GM23338 (cell line): Measurements from ENCODE around the gene SEMA4D. TPM values are rescaled to one million over a fixed set of nuclear protein-coding genes. Genes with fewer than 3 reads are reported as not detected.

Source experiments
- ATAC-seq: fragments of 200-7000 bp; cut with Tn5 transposase; 3 replicates; pipeline ENCODE4 v1.9.1; 2020
- DNase-seq: peaks from one replicate; pipeline ENCODE4 v3.0.0-alpha.2; 2015; ENCODE audit warnings: low spot score
- H2AFZ ChIP-seq: fragments of 200-600 bp; sonication (generic); 2 replicates; pipeline ENCODE4 v1.8.0; 2016; ENCODE audit warnings: antibody characterized with exemption, mild to moderate bottlenecking, moderate library complexity
- H3F3A ChIP-seq: fragments of 200-600 bp; sonication (generic); replicated peaks from 2 replicates; pipeline ENCODE4 v1.8.0; 2017; ENCODE audit warnings: antibody characterized with exemption, mixed run types, low read depth
- H3K27ac ChIP-seq: fragments of 200-600 bp; sonication (generic); 2 replicates; pipeline ENCODE4 v1.6.1; 2016; ENCODE audit warnings: low read depth
- H3K27me3 ChIP-seq: fragments of 200-600 bp; sonication (generic); 2 replicates; pipeline ENCODE4 v1.8.0; 2016; ENCODE audit warnings: mild to moderate bottlenecking, mixed run types, moderate library complexity; ENCODE audit not compliant: insufficient read depth
- H3K36me3 ChIP-seq: fragments of 200-600 bp; sonication (generic); 2 replicates; pipeline ENCODE4 v1.8.0; 2016; ENCODE audit warnings: mild to moderate bottlenecking; ENCODE audit not compliant: insufficient read depth
- H3K4me1 ChIP-seq: fragments of 200-600 bp; sonication (generic); 2 replicates; pipeline ENCODE4 v1.8.0; 2016; ENCODE audit warnings: mild to moderate bottlenecking, moderate library complexity; ENCODE audit not compliant: insufficient read depth
- H3K4me2 ChIP-seq: fragments of 200-600 bp; sonication (generic); 2 replicates; pipeline ENCODE4 v1.7.1; 2017; ENCODE audit warnings: mixed run types
- H3K4me3 ChIP-seq: fragments of 200-600 bp; sonication (generic); 2 replicates; pipeline ENCODE4 v1.6.1; 2016; ENCODE audit warnings: mixed run types
- H3K79me2 ChIP-seq: fragments of 200-600 bp; sonication (generic); replicated peaks from 2 replicates; pipeline ENCODE4 v1.8.0; 2017; ENCODE audit warnings: mild to moderate bottlenecking; ENCODE audit not compliant: insufficient read depth
- H3K9me2 ChIP-seq: fragments of 200-600 bp; sonication (generic); 2 replicates; pipeline ENCODE4 v1.8.0; 2017; ENCODE audit not compliant: insufficient read depth
- H4K20me1 ChIP-seq: fragments of 200-600 bp; sonication (generic); replicated peaks from 2 replicates; pipeline ENCODE4 v1.8.0; 2017; ENCODE audit warnings: mild to moderate bottlenecking; ENCODE audit not compliant: insufficient read depth
- H3K27ac Mint-ChIP-seq: 2 replicates; pipeline ENCODE4 v1.8.0; 2020; ENCODE audit warnings: inconsistent platforms, mild to moderate bottlenecking, moderate library complexity, mixed read lengths
- H3K27me3 Mint-ChIP-seq: 3 replicates; pipeline ENCODE4 v1.8.0; 2022; ENCODE audit warnings: low read depth, mild to moderate bottlenecking, moderate library complexity, mixed read lengths, inconsistent platforms; ENCODE audit not compliant: insufficient read depth, poor library complexity
- H3K36me3 Mint-ChIP-seq: 3 replicates; pipeline ENCODE4 v1.8.0; 2021; ENCODE audit warnings: low read depth, mild to moderate bottlenecking, inconsistent platforms, moderate library complexity, mixed read lengths
- H3K4me1 Mint-ChIP-seq: 3 replicates; pipeline ENCODE4 v1.8.0; 2020; ENCODE audit warnings: mild to moderate bottlenecking, inconsistent platforms, mixed read lengths
- H3K4me3 Mint-ChIP-seq: 3 replicates; pipeline ENCODE4 v1.8.0; 2021; ENCODE audit warnings: moderate library complexity, mild to moderate bottlenecking, inconsistent platforms, mixed read lengths
- H3K9me3 Mint-ChIP-seq: 3 replicates; pipeline ENCODE4 v1.8.0; 2020; ENCODE audit warnings: moderate library complexity, mild to moderate bottlenecking, inconsistent platforms, mixed read lengths
- CREB1 ChIP-seq: fragments of 250-450 bp; sonication (Bioruptor Pico); IDR thresholded peaks from 2 replicates; pipeline ENCODE4 v1.5.0; 2020; ENCODE audit warnings: low read depth, mild to moderate bottlenecking, moderate library complexity
- ETS1 ChIP-seq: IDR thresholded peaks from 2 replicates; pipeline ENCODE4 v1.6.1; 2016; ENCODE audit warnings: antibody characterized with exemption
- EZH2 ChIP-seq: fragments of 200-600 bp; sonication (generic); IDR thresholded peaks from one replicate; pipeline ENCODE4 v1.8.0; 2017; ENCODE audit warnings: antibody characterized with exemption, mild to moderate bottlenecking, low read depth; ENCODE audit not compliant: unreplicated experiment
- EZH2phosphoT487 ChIP-seq: fragments of 200-600 bp; sonication (generic); IDR thresholded peaks from one replicate; pipeline ENCODE4 v1.8.1; 2018; ENCODE audit warnings: antibody characterized with exemption; ENCODE audit not compliant: unreplicated experiment
- JUNB ChIP-seq: IDR thresholded peaks from one replicate; pipeline ENCODE4 v1.6.1; 2016; ENCODE audit warnings: antibody characterized with exemption; ENCODE audit not compliant: unreplicated experiment
- NANOG ChIP-seq: IDR thresholded peaks from 2 replicates; pipeline ENCODE4 v1.6.1; 2016; ENCODE audit warnings: antibody characterized with exemption, borderline replicate concordance
- POLR2AphosphoS5 ChIP-seq: IDR thresholded peaks from 2 replicates; pipeline ENCODE4 v1.6.1; 2016; ENCODE audit warnings: antibody characterized with exemption, low read depth
- REST ChIP-seq: IDR thresholded peaks from one replicate; pipeline ENCODE4 v1.6.1; 2018; ENCODE audit warnings: antibody characterized with exemption; ENCODE audit not compliant: unreplicated experiment
- STAT1 ChIP-seq: IDR thresholded peaks from one replicate; pipeline ENCODE4 v1.6.1; 2016; ENCODE audit warnings: antibody characterized with exemption; ENCODE audit not compliant: unreplicated experiment
- ZNF114 ChIP-seq: fragments of 250-450 bp; sonication (Bioruptor Pico); IDR thresholded peaks from 2 replicates; pipeline ENCODE4 v1.5.0; 2020; ENCODE audit warnings: mild to moderate bottlenecking, moderate library complexity
- ZNF331 ChIP-seq: fragments of 250-450 bp; sonication (Bioruptor Pico); IDR thresholded peaks from 2 replicates; pipeline ENCODE4 v1.5.0; 2020; ENCODE audit warnings: low read depth, mild to moderate bottlenecking, moderate library complexity
- polyA plus RNA-seq: library from polyadenylated mRNA; unstranded; fragments of >200 nt; fragmentation: Nextera tagmentation; extraction: Ambion mirVana; gene quantifications from 2 replicates; pipeline ENCODE4 v1.2.1, GENCODE V29; 2016
- total RNA-seq: library from RNA; depleted of rRNA; stranded (reverse); fragments of >200 nt; shearing (Covaris generic); gene quantifications from 2 replicates; pipeline ENCODE4 v1.2.3, GENCODE V29; 2014
- TF ChIP-seq, protein P1 (sequence below), 2 experiments: fragments of 200-600 bp in 1 of 2; sonication (generic) in 1 of 2; conservative IDR thresholded peaks; 2 replicates each; pipeline versions ENCODE4 v1.5.1 to v1.6.1; 2016 to 2017; ENCODE audit warnings: antibody characterized with exemption in 2 of 2, low read depth in 2 of 2, mild to moderate bottlenecking in 2 of 2, moderate library complexity in 1 of 2
- TF ChIP-seq, protein P2 (sequence below): fragments of 250-450 bp; sonication (Bioruptor Pico); IDR thresholded peaks from 2 replicates; pipeline ENCODE4 v1.5.0; 2020; ENCODE audit warnings: mild to moderate bottlenecking, moderate library complexity

The SEMA4D gene
- total and polyA plus RNA-seq, 2 experiments from 2014 or later, result 19.3 to 63.0 TPM

DNA sequence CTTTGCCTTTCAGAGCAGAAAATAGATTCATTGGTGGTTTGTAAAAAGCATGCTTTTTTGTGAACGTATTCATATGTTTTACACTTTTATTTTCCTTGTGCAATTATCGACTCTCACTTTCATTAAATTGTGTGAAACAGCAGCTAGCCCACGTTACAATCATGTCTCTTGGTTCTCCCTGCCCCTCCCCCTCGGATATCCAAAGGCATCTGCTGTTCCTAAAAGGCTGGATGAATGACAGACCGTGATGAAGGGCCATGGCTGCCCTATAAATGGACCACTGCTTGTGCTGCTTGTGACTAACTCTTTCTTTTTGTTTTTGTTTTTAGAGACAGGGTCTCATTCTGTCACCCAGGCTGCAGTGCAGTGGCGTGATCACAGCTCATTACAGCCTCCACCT is 17.0 kb upstream of the SEMA4D start:
- Histone ChIP-seq H4K20me1 (no peaks in the 10 kb centered on the region), H3K36me3 (no peaks in the 10 kb centered on the region), H3K4me1 (no peaks in the 10 kb centered on the region), H3F3A (no peaks in the 10 kb centered on the region), H3K4me2 (no peak overlapping the region), H3K4me3 (no peak overlapping the region), H3K27ac (no peak overlapping the region), H3K27me3 (no peaks in the 10 kb centered on the region), H3K79me2 (no peaks in the 10 kb centered on the region), H3K9me2 (peaks cover 6% of the 10 kb centered on the region; the same call in 1 of the 2 replicates), H2AFZ (no peak overlapping the region)
- DNase-seq (no peak), ATAC-seq (no peak)
- Mint-ChIP-seq H3K27me3 (peaks cover 14% of the 10 kb centered on the region), H3K36me3 (no peaks in the 10 kb centered on the region), H3K4me1 (no peaks in the 10 kb centered on the region; the same call in 2 of the 3 replicates), H3K27ac (no peak overlapping the region), H3K9me3 (no peaks in the 10 kb centered on the region), H3K4me3 (no peak overlapping the region)
- TF ChIP-seq, protein P1, sequence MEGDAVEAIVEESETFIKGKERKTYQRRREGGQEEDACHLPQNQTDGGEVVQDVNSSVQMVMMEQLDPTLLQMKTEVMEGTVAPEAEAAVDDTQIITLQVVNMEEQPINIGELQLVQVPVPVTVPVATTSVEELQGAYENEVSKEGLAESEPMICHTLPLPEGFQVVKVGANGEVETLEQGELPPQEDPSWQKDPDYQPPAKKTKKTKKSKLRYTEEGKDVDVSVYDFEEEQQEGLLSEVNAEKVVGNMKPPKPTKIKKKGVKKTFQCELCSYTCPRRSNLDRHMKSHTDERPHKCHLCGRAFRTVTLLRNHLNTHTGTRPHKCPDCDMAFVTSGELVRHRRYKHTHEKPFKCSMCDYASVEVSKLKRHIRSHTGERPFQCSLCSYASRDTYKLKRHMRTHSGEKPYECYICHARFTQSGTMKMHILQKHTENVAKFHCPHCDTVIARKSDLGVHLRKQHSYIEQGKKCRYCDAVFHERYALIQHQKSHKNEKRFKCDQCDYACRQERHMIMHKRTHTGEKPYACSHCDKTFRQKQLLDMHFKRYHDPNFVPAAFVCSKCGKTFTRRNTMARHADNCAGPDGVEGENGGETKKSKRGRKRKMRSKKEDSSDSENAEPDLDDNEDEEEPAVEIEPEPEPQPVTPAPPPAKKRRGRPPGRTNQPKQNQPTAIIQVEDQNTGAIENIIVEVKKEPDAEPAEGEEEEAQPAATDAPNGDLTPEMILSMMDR (conservative IDR thresholded peaks at IDR 0.05; ENCODE audit: low read depth in 2 of 2), result no peak
- TF ChIP-seq CREB1, result no peak
- no peak for TF ChIP-seq EZH2
- TF ChIP-seq ZNF114 (CRISPR knock-in tag), result no peak
- TF ChIP-seq STAT1, result no peak
- TF ChIP-seq JUNB, result no peak
- no peak for TF ChIP-seq EZH2phosphoT487
- no peak for TF ChIP-seq ETS1
- no peak for TF ChIP-seq POLR2AphosphoS5
- TF ChIP-seq ZNF331 (CRISPR knock-in tag), result no peak
- TF ChIP-seq REST, result no peak
- TF ChIP-seq, protein P2, sequence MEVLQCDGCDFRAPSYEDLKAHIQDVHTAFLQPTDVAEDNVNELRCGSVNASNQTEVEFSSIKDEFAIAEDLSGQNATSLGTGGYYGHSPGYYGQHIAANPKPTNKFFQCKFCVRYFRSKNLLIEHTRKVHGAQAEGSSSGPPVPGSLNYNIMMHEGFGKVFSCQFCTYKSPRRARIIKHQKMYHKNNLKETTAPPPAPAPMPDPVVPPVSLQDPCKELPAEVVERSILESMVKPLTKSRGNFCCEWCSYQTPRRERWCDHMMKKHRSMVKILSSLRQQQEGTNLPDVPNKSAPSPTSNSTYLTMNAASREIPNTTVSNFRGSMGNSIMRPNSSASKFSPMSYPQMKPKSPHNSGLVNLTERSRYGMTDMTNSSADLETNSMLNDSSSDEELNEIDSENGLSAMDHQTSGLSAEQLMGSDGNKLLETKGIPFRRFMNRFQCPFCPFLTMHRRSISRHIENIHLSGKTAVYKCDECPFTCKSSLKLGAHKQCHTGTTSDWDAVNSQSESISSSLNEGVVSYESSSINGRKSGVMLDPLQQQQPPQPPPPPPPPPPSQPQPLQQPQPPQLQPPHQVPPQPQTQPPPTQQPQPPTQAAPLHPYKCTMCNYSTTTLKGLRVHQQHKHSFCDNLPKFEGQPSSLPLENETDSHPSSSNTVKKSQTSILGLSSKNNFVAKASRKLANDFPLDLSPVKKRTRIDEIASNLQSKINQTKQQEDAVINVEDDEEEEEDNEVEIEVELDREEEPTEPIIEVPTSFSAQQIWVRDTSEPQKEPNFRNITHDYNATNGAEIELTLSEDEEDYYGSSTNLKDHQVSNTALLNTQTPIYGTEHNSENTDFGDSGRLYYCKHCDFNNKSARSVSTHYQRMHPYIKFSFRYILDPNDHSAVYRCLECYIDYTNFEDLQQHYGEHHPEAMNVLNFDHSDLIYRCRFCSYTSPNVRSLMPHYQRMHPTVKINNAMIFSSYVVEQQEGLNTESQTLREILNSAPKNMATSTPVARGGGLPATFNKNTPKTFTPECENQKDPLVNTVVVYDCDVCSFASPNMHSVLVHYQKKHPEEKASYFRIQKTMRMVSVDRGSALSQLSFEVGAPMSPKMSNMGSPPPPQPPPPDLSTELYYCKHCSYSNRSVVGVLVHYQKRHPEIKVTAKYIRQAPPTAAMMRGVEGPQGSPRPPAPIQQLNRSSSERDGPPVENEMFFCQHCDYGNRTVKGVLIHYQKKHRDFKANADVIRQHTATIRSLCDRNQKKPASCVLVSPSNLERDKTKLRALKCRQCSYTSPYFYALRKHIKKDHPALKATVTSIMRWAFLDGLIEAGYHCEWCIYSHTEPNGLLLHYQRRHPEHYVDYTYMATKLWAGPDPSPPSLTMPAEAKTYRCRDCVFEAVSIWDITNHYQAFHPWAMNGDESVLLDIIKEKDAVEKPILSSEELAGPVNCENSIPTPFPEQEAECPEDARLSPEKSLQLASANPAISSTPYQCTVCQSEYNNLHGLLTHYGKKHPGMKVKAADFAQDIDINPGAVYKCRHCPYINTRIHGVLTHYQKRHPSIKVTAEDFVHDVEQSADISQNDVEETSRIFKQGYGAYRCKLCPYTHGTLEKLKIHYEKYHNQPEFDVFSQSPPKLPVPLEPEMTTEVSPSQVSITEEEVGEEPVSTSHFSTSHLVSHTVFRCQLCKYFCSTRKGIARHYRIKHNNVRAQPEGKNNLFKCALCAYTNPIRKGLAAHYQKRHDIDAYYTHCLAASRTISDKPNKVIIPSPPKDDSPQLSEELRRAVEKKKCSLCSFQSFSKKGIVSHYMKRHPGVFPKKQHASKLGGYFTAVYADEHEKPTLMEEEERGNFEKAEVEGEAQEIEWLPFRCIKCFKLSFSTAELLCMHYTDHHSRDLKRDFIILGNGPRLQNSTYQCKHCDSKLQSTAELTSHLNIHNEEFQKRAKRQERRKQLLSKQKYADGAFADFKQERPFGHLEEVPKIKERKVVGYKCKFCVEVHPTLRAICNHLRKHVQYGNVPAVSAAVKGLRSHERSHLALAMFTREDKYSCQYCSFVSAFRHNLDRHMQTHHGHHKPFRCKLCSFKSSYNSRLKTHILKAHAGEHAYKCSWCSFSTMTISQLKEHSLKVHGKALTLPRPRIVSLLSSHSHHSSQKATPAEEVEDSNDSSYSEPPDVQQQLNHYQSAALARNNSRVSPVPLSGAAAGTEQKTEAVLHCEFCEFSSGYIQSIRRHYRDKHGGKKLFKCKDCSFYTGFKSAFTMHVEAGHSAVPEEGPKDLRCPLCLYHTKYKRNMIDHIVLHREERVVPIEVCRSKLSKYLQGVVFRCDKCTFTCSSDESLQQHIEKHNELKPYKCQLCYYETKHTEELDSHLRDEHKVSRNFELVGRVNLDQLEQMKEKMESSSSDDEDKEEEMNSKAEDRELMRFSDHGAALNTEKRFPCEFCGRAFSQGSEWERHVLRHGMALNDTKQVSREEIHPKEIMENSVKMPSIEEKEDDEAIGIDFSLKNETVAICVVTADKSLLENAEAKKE (CRISPR knock-in tag), result no peak
- TF ChIP-seq NANOG, result no peak
